Fibroblast of mammary gland (primary cell): ENCODE data around the gene GFAP.

Source experiments
- DNase-seq: peaks from one replicate; pipeline ENCODE4 v3.0.0-alpha.2; 2010; ENCODE audit warnings: low read depth
- H3K4me3 ChIP-seq: 2 replicates; pipeline ENCODE4 v1.5.1; 2011; ENCODE audit warnings: low read depth, mild to moderate bottlenecking, low read length, moderate library complexity; ENCODE audit not compliant: control insufficient read depth
- TF ChIP-seq, protein P1 (sequence below): conservative IDR thresholded peaks from 2 replicates; pipeline ENCODE4 v1.5.1; 2011; ENCODE audit warnings: low read depth, low read length, inconsistent platforms; ENCODE audit not compliant: control insufficient read depth, insufficient read depth

GFAP gene

DNA sequence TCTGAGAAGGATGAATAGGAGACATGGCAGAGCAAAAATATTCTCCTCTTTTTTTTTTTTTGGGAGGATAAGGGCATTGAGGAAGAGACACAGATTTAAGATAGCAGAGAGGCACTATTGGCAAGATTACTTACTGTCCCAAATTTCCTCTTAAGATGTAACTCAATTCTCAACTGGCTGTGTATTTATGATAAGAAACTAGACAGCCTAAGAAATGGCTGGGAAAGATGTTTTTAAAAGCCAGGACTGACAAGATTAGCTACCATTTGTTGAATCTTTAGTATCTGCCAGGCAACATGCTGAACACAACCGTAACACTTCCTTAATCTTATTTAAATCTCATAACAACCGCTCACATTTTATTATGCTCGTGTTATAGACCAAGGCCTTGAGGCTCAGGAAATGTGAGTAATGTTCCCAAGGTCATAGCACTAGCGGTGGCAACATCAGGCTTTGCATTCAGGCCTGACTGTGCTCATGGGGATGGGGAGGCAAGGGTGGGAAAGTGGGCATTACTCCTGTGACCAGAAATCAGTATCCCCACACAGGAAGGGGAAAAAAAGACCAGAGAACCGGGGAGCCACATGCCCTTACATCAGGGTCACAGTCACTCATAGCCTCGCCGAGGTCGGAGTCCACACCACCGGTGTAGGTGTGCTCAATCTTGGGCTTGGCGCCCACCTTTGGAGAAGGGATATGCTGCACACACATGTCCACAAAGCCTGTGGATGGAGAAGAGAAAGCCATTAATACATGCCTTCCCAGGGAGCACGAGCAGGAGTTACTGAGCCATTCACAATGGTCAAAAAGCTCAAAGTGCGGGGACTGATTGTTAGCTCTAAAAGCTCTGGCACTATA, 52.0 kb downstream of the GFAP start:
- no peak for DNase-seq
- TF ChIP-seq, protein P1, sequence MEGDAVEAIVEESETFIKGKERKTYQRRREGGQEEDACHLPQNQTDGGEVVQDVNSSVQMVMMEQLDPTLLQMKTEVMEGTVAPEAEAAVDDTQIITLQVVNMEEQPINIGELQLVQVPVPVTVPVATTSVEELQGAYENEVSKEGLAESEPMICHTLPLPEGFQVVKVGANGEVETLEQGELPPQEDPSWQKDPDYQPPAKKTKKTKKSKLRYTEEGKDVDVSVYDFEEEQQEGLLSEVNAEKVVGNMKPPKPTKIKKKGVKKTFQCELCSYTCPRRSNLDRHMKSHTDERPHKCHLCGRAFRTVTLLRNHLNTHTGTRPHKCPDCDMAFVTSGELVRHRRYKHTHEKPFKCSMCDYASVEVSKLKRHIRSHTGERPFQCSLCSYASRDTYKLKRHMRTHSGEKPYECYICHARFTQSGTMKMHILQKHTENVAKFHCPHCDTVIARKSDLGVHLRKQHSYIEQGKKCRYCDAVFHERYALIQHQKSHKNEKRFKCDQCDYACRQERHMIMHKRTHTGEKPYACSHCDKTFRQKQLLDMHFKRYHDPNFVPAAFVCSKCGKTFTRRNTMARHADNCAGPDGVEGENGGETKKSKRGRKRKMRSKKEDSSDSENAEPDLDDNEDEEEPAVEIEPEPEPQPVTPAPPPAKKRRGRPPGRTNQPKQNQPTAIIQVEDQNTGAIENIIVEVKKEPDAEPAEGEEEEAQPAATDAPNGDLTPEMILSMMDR = no peak
- H3K4me3 ChIP-seq = no peak overlapping the region

DNA sequence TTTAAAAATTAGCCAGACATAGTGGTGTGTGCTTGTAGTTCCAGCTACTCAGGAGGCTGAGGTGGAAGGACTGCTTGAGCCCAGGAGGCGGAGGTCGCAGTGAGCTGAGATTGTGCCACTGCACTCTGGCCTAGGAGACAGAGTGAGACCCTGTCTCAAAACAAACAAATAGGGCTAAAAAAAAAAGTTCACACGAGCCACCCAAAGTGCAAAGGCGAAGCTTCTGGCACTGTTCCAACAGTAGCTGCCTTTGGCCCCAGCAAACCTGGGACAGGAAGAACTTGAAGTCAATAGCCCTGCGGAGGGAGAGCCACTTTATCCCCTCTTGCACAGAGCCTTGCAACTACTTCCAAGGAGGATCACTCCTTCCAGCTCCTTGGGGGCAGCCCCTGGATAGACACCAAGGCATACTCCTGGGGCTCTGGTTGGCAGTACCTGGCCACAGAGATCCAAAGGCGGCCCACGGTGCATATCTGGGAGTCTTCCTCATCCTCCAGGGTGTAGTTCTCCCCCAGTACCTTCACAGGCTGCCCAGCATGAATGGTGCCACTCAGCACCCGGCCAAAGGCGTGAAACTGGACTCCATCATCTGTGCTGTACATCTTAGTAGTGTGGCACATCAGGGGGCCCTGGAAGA, 52.9 kb downstream of the GFAP start:
- no peak for DNase-seq
- H3K4me3 ChIP-seq = no peak overlapping the region
- TF ChIP-seq, protein P1 = no peak

DNA sequence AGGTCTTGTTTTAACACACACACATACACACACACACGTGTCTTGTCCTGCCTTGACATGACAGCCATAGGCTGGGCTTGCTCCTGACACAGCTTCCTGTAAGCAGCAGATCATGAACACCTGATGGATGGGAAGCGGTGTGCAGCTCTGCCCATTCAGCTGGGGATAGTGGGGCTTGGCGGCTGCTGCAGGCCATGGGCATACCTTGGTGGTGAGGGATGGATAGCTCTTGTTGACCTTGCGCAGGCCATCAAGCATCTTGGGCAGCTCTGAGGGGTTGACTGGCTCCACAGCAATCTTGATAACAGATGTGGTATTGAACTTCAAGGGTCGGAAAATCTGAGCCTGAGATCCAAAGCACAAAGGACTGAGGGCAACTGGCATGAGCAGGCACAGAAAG, 55.6 kb downstream of the GFAP start:
- no peak for DNase-seq
- TF ChIP-seq, protein P1 = no peak
- no peak overlapping the region for H3K4me3 ChIP-seq

DNA sequence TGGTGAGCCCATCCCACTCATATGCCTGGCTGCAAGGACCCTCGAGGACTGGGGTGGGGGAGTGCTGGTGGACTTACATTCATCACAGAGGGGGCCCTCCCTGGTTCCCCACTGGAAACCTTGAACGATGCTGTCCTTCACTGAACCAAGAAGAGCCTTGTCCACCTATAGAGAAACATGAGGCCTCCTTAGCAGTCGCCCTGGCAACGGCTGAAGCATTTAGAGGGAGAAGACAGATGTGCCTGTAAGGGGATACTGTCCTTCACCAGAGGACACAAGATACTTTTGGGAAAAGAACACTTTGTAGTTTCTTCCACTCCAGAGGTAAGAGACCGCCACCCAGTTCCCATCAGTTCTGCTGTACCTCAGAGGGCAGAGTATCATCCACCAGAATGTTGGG, 61.1 kb downstream of the GFAP start:
- no peak overlapping the region for H3K4me3 ChIP-seq
- no peak for DNase-seq
- TF ChIP-seq, protein P1 = no peak
